Naive B cell (primary cell): ENCODE data around the gene SEPHS1. TPM values are rescaled to one million over a fixed set of nuclear protein-coding genes. Genes with fewer than 3 reads are reported as not detected.

Source experiments
- ATAC-seq, 2 donors: fragments of 150-1000 bp; cut with Tn5 transposase; 2 replicates each; pipeline ENCODE4 v1.10.0; 2021; ENCODE audit warnings: low read depth in 2 of 2, mild to moderate bottlenecking in 2 of 2, moderate library complexity in 2 of 2
- DNase-seq: peaks from one replicate; pipeline ENCODE4 v3.0.0; 2022
- H3K27ac Mint-ChIP-seq, 6 donors: one replicate each; pipeline ENCODE4 v1.8.0; 2020 to 2022; ENCODE audit warnings: mild to moderate bottlenecking in 6 of 6, mixed read lengths in 6 of 6, moderate library complexity in 5 of 6, inconsistent platforms in 2 of 6
- H3K27me3 Mint-ChIP-seq, 3 donors: one replicate each; pipeline ENCODE4 v1.8.0; 2021 to 2022; ENCODE audit warnings: mixed read lengths in 3 of 3, mild to moderate bottlenecking in 1 of 3
- H3K36me3 Mint-ChIP-seq, 2 donors: one replicate each; pipeline ENCODE4 v1.8.0; 2020 to 2022; ENCODE audit warnings: mixed read lengths in 2 of 2, inconsistent platforms in 1 of 2, mild to moderate bottlenecking in 1 of 2
- H3K4me1 Mint-ChIP-seq, 3 donors: one replicate each; pipeline ENCODE4 v1.8.0; 2020 to 2022; ENCODE audit warnings: mixed read lengths in 3 of 3, inconsistent platforms in 1 of 3, mild to moderate bottlenecking in 1 of 3, moderate library complexity in 1 of 3
- H3K4me3 Mint-ChIP-seq, 8 donors: one replicate each; pipeline ENCODE4 v1.8.0; 2020 to 2022; ENCODE audit warnings: mild to moderate bottlenecking in 8 of 8, mixed read lengths in 8 of 8, moderate library complexity in 8 of 8, inconsistent platforms in 2 of 8
- H3K9me3 Mint-ChIP-seq, 7 donors: one replicate each; pipeline ENCODE4 v1.8.0; 2020 to 2022; ENCODE audit warnings: mixed read lengths in 7 of 7, mild to moderate bottlenecking in 5 of 7, inconsistent platforms in 2 of 7, moderate library complexity in 1 of 7
- polyA plus RNA-seq, 6 donors: library from polyadenylated mRNA; unstranded; fragments of 300-500 nt; fragmentation: Illumina TruSeq; gene quantifications; one replicate each; pipeline ENCODE4 v1.2.3, GENCODE V29; 2021; ENCODE audit warnings: low read depth in 6 of 6

Gene SEPHS1
- polyA plus RNA-seq, 6 donors from 2014 or later: 9.1 to 18.9 (median 15.4) TPM

- peak overlapping the region in 1 of 6 donors; percentile 49 for H3K27ac Mint-ChIP-seq
- no peaks in the 10 kb centered on the region for H3K36me3 Mint-ChIP-seq
- no peak for ATAC-seq
- peaks cover 23 to 42% (median 26%) of the 10 kb centered on the region in 3 donors for H3K27me3 Mint-ChIP-seq
- peaks cover 0 to 1% (median 0%) of the 10 kb centered on the region in 7 donors for H3K9me3 Mint-ChIP-seq
- H3K4me1 Mint-ChIP-seq: peaks cover 20 to 39% (median 37%) of the 10 kb centered on the region in 3 donors
- peak overlapping the region in 1 of 8 donors; percentile 75 for H3K4me3 Mint-ChIP-seq
- peak; percentile 30 for DNase-seq
These were observed 3.3 kb upstream of the SEPHS1 start for GRCh38 chr10:13351340-13351915.

- Mint-ChIP-seq H3K27ac (peak overlapping the region in 2 of 6 donors; percentile 32 to 75), H3K4me3 (peak overlapping the region; percentile 80 to 95 (median 94)), H3K4me1 (peaks cover 20 to 56% (median 45%) of the 10 kb centered on the region in 3 donors), H3K9me3 (peaks cover 0 to 1% (median 0%) of the 10 kb centered on the region in 7 donors), H3K36me3 (no peaks in the 10 kb centered on the region), H3K27me3 (peaks cover 20 to 39% (median 25%) of the 10 kb centered on the region in 3 donors)
- DNase-seq (no peak), ATAC-seq (no peak)
These were observed 1.6 kb upstream of the SEPHS1 start for GRCh38 chr10:13349463-13350274.

GRCh38 chr10:13347500-13348156 is 465 bp downstream of the SEPHS1 start:
- ATAC-seq: peak; percentile 68 to 73
- Mint-ChIP-seq H3K4me1 (peaks cover 25 to 60% (median 45%) of the 10 kb centered on the region in 3 donors), H3K27ac (peak overlapping the region in 1 of 6 donors; percentile 80)

GRCh38 chr10:13347043-13347499 is 1.0 kb downstream of the SEPHS1 start:
- Mint-ChIP-seq H3K4me3 (peak overlapping the region; percentile 68 to 94 (median 86)), H3K27ac (peak overlapping the region; percentile 33 to 92 (median 86)), H3K4me1 (peaks cover 19 to 57% (median 39%) of the 10 kb centered on the region in 3 donors), H3K27me3 (peaks cover 3 to 17% (median 16%) of the 10 kb centered on the region in 3 donors), H3K9me3 (peaks cover 0 to 1% (median 0%) of the 10 kb centered on the region in 7 donors), H3K36me3 (no peaks in the 10 kb centered on the region)
- DNase-seq (no peak), ATAC-seq (peak; percentile 24 to 34)

More at GRCh38 chr10:13347500-13348156, 465 bp downstream of the SEPHS1 start:
- peak; percentile 75 for DNase-seq
- no peaks in the 10 kb centered on the region for H3K36me3 Mint-ChIP-seq
- peak overlapping the region in 6 of 8 donors; percentile 57 to 91 (median 80) for H3K4me3 Mint-ChIP-seq
- H3K27me3 Mint-ChIP-seq: peaks cover 9 to 23% (median 20%) of the 10 kb centered on the region in 3 donors
- peaks cover 0 to 1% (median 0%) of the 10 kb centered on the region in 7 donors for H3K9me3 Mint-ChIP-seq

GRCh38 chr10:13346283-13347042 is 1.6 kb downstream of the SEPHS1 start:
- DNase-seq: no peak
- ATAC-seq: no peak
- Mint-ChIP-seq H3K36me3 (no peaks in the 10 kb centered on the region), H3K4me3 (peak overlapping the region; percentile 68 to 94 (median 86)), H3K4me1 (peaks cover 15 to 54% (median 33%) of the 10 kb centered on the region in 3 donors), H3K9me3 (peaks cover 0 to 1% (median 0%) of the 10 kb centered on the region in 7 donors), H3K27ac (peak overlapping the region; percentile 33 to 92 (median 86)), H3K27me3 (peaks cover 0 to 12% (median 10%) of the 10 kb centered on the region in 3 donors)

GRCh38 chr10:13340626-13341376 is 7.3 kb downstream of the SEPHS1 start:
- H3K9me3 Mint-ChIP-seq: no peaks in the 10 kb centered on the region
- H3K4me1 Mint-ChIP-seq: peaks cover 8 to 35% (median 16%) of the 10 kb centered on the region in 3 donors
- H3K27ac Mint-ChIP-seq: peak overlapping the region in 1 of 6 donors; percentile 52
- H3K36me3 Mint-ChIP-seq: peaks cover 0 to 9% of the 10 kb centered on the region in 2 donors
- ATAC-seq: peak; percentile 66 to 83
- no peak for DNase-seq
- H3K4me3 Mint-ChIP-seq: peak overlapping the region in 3 of 8 donors; percentile 10 to 37 (median 25)
- no peaks in the 10 kb centered on the region for H3K27me3 Mint-ChIP-seq

- peaks cover 0 to 9% of the 10 kb centered on the region in 2 donors for H3K36me3 Mint-ChIP-seq
- ATAC-seq: no peak
- no peaks in the 10 kb centered on the region for H3K27me3 Mint-ChIP-seq
- H3K9me3 Mint-ChIP-seq: no peaks in the 10 kb centered on the region
- H3K4me1 Mint-ChIP-seq: peaks cover 8 to 29% (median 14%) of the 10 kb centered on the region in 3 donors
- peak overlapping the region in 1 of 6 donors; percentile 33 for H3K27ac Mint-ChIP-seq
- no peak overlapping the region for H3K4me3 Mint-ChIP-seq
- DNase-seq: no peak
These were observed 8.0 kb downstream of the SEPHS1 start for GRCh38 chr10:13340068-13340467.

GRCh38 chr10:13338390-13339110 is 9.5 kb downstream of the SEPHS1 start:
- Mint-ChIP-seq H3K27ac (peak overlapping the region in 1 of 6 donors; percentile 92), H3K4me3 (no peak overlapping the region), H3K36me3 (peaks cover 0 to 9% of the 10 kb centered on the region in 2 donors), H3K4me1 (peaks cover 4 to 22% (median 14%) of the 10 kb centered on the region in 3 donors), H3K9me3 (no peaks in the 10 kb centered on the region), H3K27me3 (no peaks in the 10 kb centered on the region)
- DNase-seq (no peak), ATAC-seq (no peak)

GRCh38 chr10:13337827-13338196 is 10.3 kb downstream of the SEPHS1 start:
- no peaks in the 10 kb centered on the region for H3K9me3 Mint-ChIP-seq
- H3K4me3 Mint-ChIP-seq: no peak overlapping the region
- DNase-seq (no peak), ATAC-seq (no peak)
- H3K27me3 Mint-ChIP-seq: no peaks in the 10 kb centered on the region
- H3K36me3 Mint-ChIP-seq: peaks cover 0 to 9% of the 10 kb centered on the region in 2 donors
- H3K27ac Mint-ChIP-seq: peak overlapping the region in 1 of 6 donors; percentile 92
- peaks cover 4 to 22% (median 14%) of the 10 kb centered on the region in 3 donors for H3K4me1 Mint-ChIP-seq

GRCh38 chr10:13337128-13337826 is 10.8 kb downstream of the SEPHS1 start:
- peaks cover 4 to 22% (median 14%) of the 10 kb centered on the region in 3 donors for H3K4me1 Mint-ChIP-seq
- H3K36me3 Mint-ChIP-seq: peaks cover 0 to 9% of the 10 kb centered on the region in 2 donors
- H3K4me3 Mint-ChIP-seq: no peak overlapping the region
- DNase-seq (no peak), ATAC-seq (no peak)
- H3K27me3 Mint-ChIP-seq: no peaks in the 10 kb centered on the region
- H3K9me3 Mint-ChIP-seq: no peaks in the 10 kb centered on the region
- H3K27ac Mint-ChIP-seq: no peak overlapping the region

- peaks cover 0 to 3% (median 0%) of the 10 kb centered on the region in 7 donors for H3K9me3 Mint-ChIP-seq
- H3K36me3 Mint-ChIP-seq: peaks cover 14 to 19% of the 10 kb centered on the region in 2 donors
- DNase-seq (no peak), ATAC-seq (no peak)
- H3K4me3 Mint-ChIP-seq: no peak overlapping the region
- no peak overlapping the region for H3K27ac Mint-ChIP-seq
- H3K27me3 Mint-ChIP-seq: no peaks in the 10 kb centered on the region
- H3K4me1 Mint-ChIP-seq: peaks cover under 1 to 17% (median 14%) of the 10 kb centered on the region in 3 donors
These were observed 12.2 kb downstream of the SEPHS1 start for GRCh38 chr10:13335881-13336280.
